ENCODE data around the gene DHPS. TPM values are rescaled to one million over a fixed set of nuclear protein-coding genes. Genes with fewer than 3 reads are reported as not detected.

The DHPS gene
- total and polyA plus RNA-seq, 2 of the 13 experiments (the other 11 are each of a cell fraction or from before 2014, with no cell fraction given), result 43.3 to 84.3 TPM

GRCh38 chr19:12669270-12670158, 12.2 kb downstream of the DHPS start (continued):
- TF ChIP-seq, protein P1, sequence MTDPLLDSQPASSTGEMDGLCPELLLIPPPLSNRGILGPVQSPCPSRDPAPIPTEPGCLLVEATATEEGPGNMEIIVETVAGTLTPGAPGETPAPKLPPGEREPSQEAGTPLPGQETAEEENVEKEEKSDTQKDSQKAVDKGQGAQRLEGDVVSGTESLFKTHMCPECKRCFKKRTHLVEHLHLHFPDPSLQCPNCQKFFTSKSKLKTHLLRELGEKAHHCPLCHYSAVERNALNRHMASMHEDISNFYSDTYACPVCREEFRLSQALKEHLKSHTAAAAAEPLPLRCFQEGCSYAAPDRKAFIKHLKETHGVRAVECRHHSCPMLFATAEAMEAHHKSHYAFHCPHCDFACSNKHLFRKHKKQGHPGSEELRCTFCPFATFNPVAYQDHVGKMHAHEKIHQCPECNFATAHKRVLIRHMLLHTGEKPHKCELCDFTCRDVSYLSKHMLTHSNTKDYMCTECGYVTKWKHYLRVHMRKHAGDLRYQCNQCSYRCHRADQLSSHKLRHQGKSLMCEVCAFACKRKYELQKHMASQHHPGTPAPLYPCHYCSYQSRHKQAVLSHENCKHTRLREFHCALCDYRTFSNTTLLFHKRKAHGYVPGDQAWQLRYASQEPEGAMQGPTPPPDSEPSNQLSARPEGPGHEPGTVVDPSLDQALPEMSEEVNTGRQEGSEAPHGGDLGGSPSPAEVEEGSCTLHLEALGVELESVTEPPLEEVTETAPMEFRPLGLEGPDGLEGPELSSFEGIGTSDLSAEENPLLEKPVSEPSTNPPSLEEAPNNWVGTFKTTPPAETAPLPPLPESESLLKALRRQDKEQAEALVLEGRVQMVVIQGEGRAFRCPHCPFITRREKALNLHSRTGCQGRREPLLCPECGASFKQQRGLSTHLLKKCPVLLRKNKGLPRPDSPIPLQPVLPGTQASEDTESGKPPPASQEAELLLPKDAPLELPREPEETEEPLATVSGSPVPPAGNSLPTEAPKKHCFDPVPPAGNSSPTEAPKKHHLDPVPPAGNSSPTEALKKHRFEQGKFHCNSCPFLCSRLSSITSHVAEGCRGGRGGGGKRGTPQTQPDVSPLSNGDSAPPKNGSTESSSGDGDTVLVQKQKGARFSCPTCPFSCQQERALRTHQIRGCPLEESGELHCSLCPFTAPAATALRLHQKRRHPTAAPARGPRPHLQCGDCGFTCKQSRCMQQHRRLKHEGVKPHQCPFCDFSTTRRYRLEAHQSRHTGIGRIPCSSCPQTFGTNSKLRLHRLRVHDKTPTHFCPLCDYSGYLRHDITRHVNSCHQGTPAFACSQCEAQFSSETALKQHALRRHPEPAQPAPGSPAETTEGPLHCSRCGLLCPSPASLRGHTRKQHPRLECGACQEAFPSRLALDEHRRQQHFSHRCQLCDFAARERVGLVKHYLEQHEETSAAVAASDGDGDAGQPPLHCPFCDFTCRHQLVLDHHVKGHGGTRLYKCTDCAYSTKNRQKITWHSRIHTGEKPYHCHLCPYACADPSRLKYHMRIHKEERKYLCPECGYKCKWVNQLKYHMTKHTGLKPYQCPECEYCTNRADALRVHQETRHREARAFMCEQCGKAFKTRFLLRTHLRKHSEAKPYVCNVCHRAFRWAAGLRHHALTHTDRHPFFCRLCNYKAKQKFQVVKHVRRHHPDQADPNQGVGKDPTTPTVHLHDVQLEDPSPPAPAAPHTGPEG (CRISPR knock-in tag; IDR thresholded peaks at IDR 0.05), result no peak
- TF ChIP-seq ZEB1 (IDR thresholded peaks at IDR 0.05; ENCODE audit: insufficient replicate concordance, low read depth), result no peak
- TF ChIP-seq HDAC2 (CRISPR knock-in tag; IDR thresholded peaks at IDR 0.05), result 0 out of 2 replicates have a peak, but pooled peaks have one; percentile 44
- TF ChIP-seq MED13 (CRISPR knock-in tag; IDR thresholded peaks at IDR 0.05), result no peak
- TF ChIP-seq ATF1 (CRISPR knock-in tag; IDR thresholded peaks at IDR 0.05), result peak; percentile 86
- no peak; the same call in 1 of the 2 replicates for TF ChIP-seq NKX3-1 (CRISPR knock-in tag; IDR thresholded peaks at IDR 0.05)
- TF ChIP-seq ZNF790 (CRISPR knock-in tag; IDR thresholded peaks at IDR 0.05; ENCODE audit: borderline replicate concordance), result no peak
- TF ChIP-seq, protein P2, sequence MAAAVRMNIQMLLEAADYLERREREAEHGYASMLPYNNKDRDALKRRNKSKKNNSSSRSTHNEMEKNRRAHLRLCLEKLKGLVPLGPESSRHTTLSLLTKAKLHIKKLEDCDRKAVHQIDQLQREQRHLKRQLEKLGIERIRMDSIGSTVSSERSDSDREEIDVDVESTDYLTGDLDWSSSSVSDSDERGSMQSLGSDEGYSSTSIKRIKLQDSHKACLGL (CRISPR knock-in tag; IDR thresholded peaks at IDR 0.05), result peak; percentile 75
- TF ChIP-seq CHD4 (IDR thresholded peaks at IDR 0.05; ENCODE audit: borderline replicate concordance, low read length), result no peak
- peak; percentile 82; the same call in 1 of the 2 replicates for TF ChIP-seq ZNF607 (CRISPR knock-in tag; IDR thresholded peaks at IDR 0.05; ENCODE audit: borderline replicate concordance)
- TF ChIP-seq IRF2 (CRISPR knock-in tag; IDR thresholded peaks at IDR 0.05), result peak; percentile 82
- TF ChIP-seq CC2D1A (CRISPR knock-in tag; IDR thresholded peaks at IDR 0.05), result 0 out of 2 replicates have a peak, but pooled peaks have one; percentile 46
- TF ChIP-seq ZSCAN21 (CRISPR knock-in tag; IDR thresholded peaks at IDR 0.05; ENCODE audit: borderline replicate concordance), result peak; percentile 36; the same call in 1 of the 2 replicates
- no peak for TF ChIP-seq ZBTB2 (CRISPR knock-in tag; IDR thresholded peaks at IDR 0.05; ENCODE audit: low read depth)
- TF ChIP-seq ZNF704 (CRISPR knock-in tag; IDR thresholded peaks at IDR 0.05; ENCODE audit: borderline replicate concordance), result no peak
- TF ChIP-seq ZMAT5 (CRISPR knock-in tag; IDR thresholded peaks at IDR 0.05; ENCODE audit: borderline replicate concordance, low read depth), result no peak
- peak; percentile 97 for TF ChIP-seq ELF1 (CRISPR knock-in tag; IDR thresholded peaks at IDR 0.05)
- TF ChIP-seq TMF1 (CRISPR knock-in tag; IDR thresholded peaks at IDR 0.05; ENCODE audit: low read depth), result no peak
- 0 out of 2 replicates have a peak, but pooled peaks have one; percentile 25 for TF ChIP-seq ZNF235 (CRISPR knock-in tag; IDR thresholded peaks at IDR 0.05; ENCODE audit: borderline replicate concordance)
- peak; percentile 81 for TF ChIP-seq XRCC5 (optimal IDR thresholded peaks at IDR 0.05; ENCODE audit: low read length)
